ENCODE data around the gene EPHB6. TPM values are rescaled to one million over a fixed set of nuclear protein-coding genes. Genes with fewer than 3 reads are reported as not detected.
A peak's percentile ranks its signal among the peaks of the same experiment; 100 is the strongest.

The EPHB6 gene
- total and polyA plus RNA-seq, 10 of the 15 experiments (the other 5 are each of a cell fraction or from before 2014, with no cell fraction given): 0.06 to 1.3 (median 0.37) TPM; not detected in 2

GRCh38 chr7:142883571-142884285 lies 28.9 kb downstream of the EPHB6 start (continued):
- TF ChIP-seq MEF2B (IDR thresholded peaks at IDR 0.05; ENCODE audit: partially characterized antibody, poor library complexity, severe bottlenecking) (no peak), KLF5 (IDR thresholded peaks at IDR 0.05; ENCODE audit: partially characterized antibody) (no peak), SRF (IDR thresholded peaks at IDR 0.05; ENCODE audit: low read depth in 2 of 2, low read length in 2 of 2) (no peak)

GRCh38 chr7:142884286-142884640 lies 29.4 kb downstream of the EPHB6 start:
- WGBS (ENCODE audit: insufficient coverage, insufficient replicate concordance, low lambda C conversion rate, missing lambda C conversion rate): 2% methylated on average over 4 of the region's 4 CpGs
- Histone ChIP-seq H3K9me3 (replicated peaks; ENCODE audit: control insufficient read depth, insufficient read depth, low read length) (no peaks in the 10 kb centered on the region), H2AFZ (ENCODE audit: control insufficient read depth, low read depth, low read length) (no peak overlapping the region), H3K36me3 (ENCODE audit: control insufficient read depth in 2 of 2, insufficient read depth in 2 of 2, low read length in 1 of 2) (no peaks in the 10 kb centered on the region), H4K20me1 (ENCODE audit: control insufficient read depth, insufficient read depth) (no peaks in the 10 kb centered on the region), H3K79me2 (ENCODE audit: control insufficient read depth, insufficient read depth, low read length) (no peaks in the 10 kb centered on the region), H3K9ac (ENCODE audit: control insufficient read depth, insufficient read depth, low read length) (no peak overlapping the region), H3K4me2 (ENCODE audit: control insufficient read depth, insufficient read depth) (no peak overlapping the region), H3K4me1 (ENCODE audit: control insufficient read depth, insufficient read depth, low read length) (no peaks in the 10 kb centered on the region), H3K27me3 (replicated peaks in 1 of 2; ENCODE audit: control insufficient read depth in 2 of 2, insufficient read depth in 2 of 2, low read length in 1 of 2) (0 out of 4 replicates have a peak, but pooled peaks cover 0 to 2% of the 10 kb centered on the region in 2 experiments), H3K27ac (ENCODE audit: control insufficient read depth, insufficient read depth) (no peak overlapping the region), H3K4me3 (no peak overlapping the region)
- RAD21 ChIA-PET (ENCODE audit: unreplicated experiment): no interaction called here
- no TSS peak for BruUV-seq (replicated peaks)
- ATAC-seq: peak; percentile 40; the same call in 2 of the 3 replicates
- CTCF ChIA-PET: no interaction called here
- FAIRE-seq: no peak
- in situ Hi-C loops (cut with MboI): no loop called here
- SMC1A ChIA-PET (ENCODE audit: uncharacterized antibody, unreplicated experiment): no interaction called here
- POLR2A ChIA-PET: no interaction called here
- no peak for DNase-seq (ENCODE audit: low read depth, low spot score)
- intact Hi-C loops (cut with micrococcal nuclease; ENCODE audit: unreplicated experiment): no loop called here
- TF ChIP-seq POLR2AphosphoS2 (IDR thresholded peaks at IDR 0.05; ENCODE audit: low read depth, low read length): no peak
- no peak for TF ChIP-seq SKIL (IDR thresholded peaks at IDR 0.05; ENCODE audit: low read depth, poor library complexity, severe bottlenecking)
- no peak for TF ChIP-seq SUPT20H (IDR thresholded peaks at IDR 0.05; ENCODE audit: borderline replicate concordance, control insufficient read depth, low read depth, low read length)
- no peak for TF ChIP-seq MLLT1 (IDR thresholded peaks at IDR 0.05)
- no peak for TF ChIP-seq TCF7 (IDR thresholded peaks at IDR 0.05; ENCODE audit: borderline replicate concordance)
- no peak for TF ChIP-seq GABPA (IDR thresholded peaks at IDR 0.05; ENCODE audit: low read depth)
- TF ChIP-seq CHD1 (IDR thresholded peaks at IDR 0.05; ENCODE audit: low read depth, low read length): no peak
- TF ChIP-seq CUX1 (IDR thresholded peaks at IDR 0.05; ENCODE audit: insufficient replicate concordance, low read depth, low read length): no peak
- TF ChIP-seq USF2 (IDR thresholded peaks at IDR 0.05; ENCODE audit: borderline replicate concordance, low read depth, low read length): no peak
